Neural progenitor cell (in vitro differentiated cells): ENCODE data around the gene ASB3. TPM values are rescaled to one million over a fixed set of nuclear protein-coding genes. Genes with fewer than 3 reads are reported as not detected.
"Not testable (repeated sequence)": the region's sequence is repeated elsewhere in the genome, so short reads cannot be mapped to it uniquely, and the experiment has no call there.

Experiments
- DNase-seq: peaks from one replicate; pipeline ENCODE4 v3.0.0-alpha.2; 2016; ENCODE audit warnings: low spot score
- H2AFZ ChIP-seq: fragments of 200-600 bp; sonication (generic); replicated peaks from 2 replicates; pipeline ENCODE4 v1.6.1; 2016; ENCODE audit warnings: antibody characterized with exemption
- H3F3A ChIP-seq: fragments of 200-600 bp; sonication (generic); 2 replicates; pipeline ENCODE4 v1.6.1; 2016; ENCODE audit warnings: antibody characterized with exemption, low read depth
- H3K27ac ChIP-seq: fragments of 200-600 bp; sonication (generic); 2 replicates; pipeline ENCODE4 v1.5.1; 2016; ENCODE audit warnings: mild to moderate bottlenecking
- H3K27me3 ChIP-seq: fragments of 200-600 bp; sonication (generic); 2 replicates; pipeline ENCODE4 v1.6.1; 2016; ENCODE audit warnings: mild to moderate bottlenecking, moderate library complexity
- H3K36me3 ChIP-seq: fragments of 200-600 bp; sonication (generic); 2 replicates; pipeline ENCODE4 v1.5.1; 2016
- H3K4me1 ChIP-seq: fragments of 200-600 bp; sonication (generic); 2 replicates; pipeline ENCODE4 v1.6.1; 2016; ENCODE audit warnings: mixed run types
- H3K4me2 ChIP-seq: fragments of 200-600 bp; sonication (generic); 2 replicates; pipeline ENCODE4 v1.6.1; 2016
- H3K4me3 ChIP-seq: fragments of 200-600 bp; sonication (generic); 2 replicates; pipeline ENCODE4 v1.5.1; 2016
- H3K79me2 ChIP-seq: fragments of 200-600 bp; sonication (generic); 2 replicates; pipeline ENCODE4 v1.6.1; 2016; ENCODE audit warnings: low read depth
- H3K9ac ChIP-seq: fragments of 200-600 bp; sonication (generic); 2 replicates; pipeline ENCODE4 v1.6.1; 2016
- H3K9me3 ChIP-seq: fragments of 200-600 bp; sonication (generic); 2 replicates; pipeline ENCODE4 v1.5.1; 2016; ENCODE audit warnings: low read depth
- H4K20me1 ChIP-seq: fragments of 200-600 bp; sonication (generic); 2 replicates; pipeline ENCODE4 v1.6.1; 2016; ENCODE audit warnings: low read depth
- H3K27ac Mint-ChIP-seq: 3 replicates; pipeline ENCODE4 v1.8.0; 2021; ENCODE audit warnings: mixed read lengths
- H3K27me3 Mint-ChIP-seq: 2 replicates; pipeline ENCODE4 v1.8.0; 2022; ENCODE audit warnings: low read depth, mild to moderate bottlenecking, inconsistent platforms, moderate library complexity, mixed read lengths; ENCODE audit not compliant: insufficient read depth
- H3K36me3 Mint-ChIP-seq: 3 replicates; pipeline ENCODE4 v1.8.0; 2021; ENCODE audit warnings: mixed read lengths
- H3K4me1 Mint-ChIP-seq: 3 replicates; pipeline ENCODE4 v1.8.0; 2021; ENCODE audit warnings: mixed read lengths
- H3K4me3 Mint-ChIP-seq: 3 replicates; pipeline ENCODE4 v1.8.0; 2021; ENCODE audit warnings: mild to moderate bottlenecking, moderate library complexity, mixed read lengths
- H3K9me3 Mint-ChIP-seq: 3 replicates; pipeline ENCODE4 v1.8.0; 2020; ENCODE audit warnings: mixed read lengths
- CTCF ChIP-seq: fragments of 200-600 bp; sonication (generic); IDR thresholded peaks from 2 replicates; pipeline ENCODE4 v1.5.1; 2017; ENCODE audit warnings: antibody characterized with exemption, mild to moderate bottlenecking
- EZH2 ChIP-seq: fragments of 200-600 bp; sonication (generic); IDR thresholded peaks from 2 replicates; pipeline ENCODE4 v1.6.1; 2017; ENCODE audit warnings: antibody characterized with exemption, mild to moderate bottlenecking, moderate library complexity
- EZH2phosphoT487 ChIP-seq: fragments of 200-600 bp; sonication (generic); IDR thresholded peaks from 2 replicates; pipeline ENCODE4 v1.6.1; 2017; ENCODE audit warnings: antibody characterized with exemption
- total RNA-seq: library from RNA; depleted of rRNA; stranded (reverse); fragments of >200 nt; gene quantifications from 2 replicates; pipeline ENCODE4 v1.2.3, GENCODE V29; 2015; ENCODE audit warnings: low replicate concordance

Gene ASB3
- total RNA-seq, 1 donor from 2014 or later = 71.9 TPM

GRCh38 chr2:53765767-53766166 lies 21.0 kb downstream of the ASB3 start:
- no peaks in the 10 kb centered on the region for H3K9me3 ChIP-seq
- Mint-ChIP-seq H3K36me3 (peaks cover 22% of the 10 kb centered on the region), H3K4me1 (peaks cover 12% of the 10 kb centered on the region), H3K27me3 (no peaks in the 10 kb centered on the region), H3K9me3 (no peaks in the 10 kb centered on the region), H3K4me3 (no peak overlapping the region), H3K27ac (no peak overlapping the region)
- peaks cover 39% of the 10 kb centered on the region for H4K20me1 ChIP-seq
- peaks cover 10% of the 10 kb centered on the region for H3K4me1 ChIP-seq
- no peak overlapping the region for H3K4me2 ChIP-seq
- H3K36me3 ChIP-seq = no peaks in the 10 kb centered on the region
- TF ChIP-seq EZH2 (no peak), CTCF (no peak), EZH2phosphoT487 (no peak)
- no peaks in the 10 kb centered on the region for H3K27me3 ChIP-seq
- no peak overlapping the region for H3K9ac ChIP-seq
- H3K27ac ChIP-seq = no peak overlapping the region
- H3K4me3 ChIP-seq = no peak overlapping the region
- H2AFZ ChIP-seq = no peak overlapping the region
- H3K79me2 ChIP-seq = peaks cover 53% of the 10 kb centered on the region
- H3F3A ChIP-seq = peaks cover 18% of the 10 kb centered on the region
- DNase-seq = no peak

- not testable (repeated sequence) for H3K4me2 ChIP-seq, H3K36me3 ChIP-seq, H2AFZ ChIP-seq, H3K4me3 Mint-ChIP-seq, H3F3A ChIP-seq, H3K9me3 ChIP-seq, H3K27me3 Mint-ChIP-seq, DNase-seq, H3K27me3 ChIP-seq, H3K4me3 ChIP-seq, H4K20me1 ChIP-seq, H3K4me1 Mint-ChIP-seq, H3K27ac Mint-ChIP-seq, H3K9me3 Mint-ChIP-seq, H3K9ac ChIP-seq, H3K79me2 ChIP-seq, H3K4me1 ChIP-seq, H3K27ac ChIP-seq
- peaks cover 31% of the 10 kb centered on the region for H3K36me3 Mint-ChIP-seq
Observed at GRCh38 chr2:53757206-53757605, 29.5 kb downstream of the ASB3 start.

GRCh38 chr2:53756644-53757043 lies 30.1 kb downstream of the ASB3 start:
- no peaks in the 10 kb centered on the region for H3K27me3 ChIP-seq
- Mint-ChIP-seq H3K9me3 (no peaks in the 10 kb centered on the region), H3K4me3 (no peak overlapping the region), H3K4me1 (no peaks in the 10 kb centered on the region), H3K27ac (no peak overlapping the region), H3K27me3 (no peaks in the 10 kb centered on the region), H3K36me3 (peaks cover 27% of the 10 kb centered on the region)
- no peak for DNase-seq
- H3K4me1 ChIP-seq = peaks cover 7% of the 10 kb centered on the region
- H4K20me1 ChIP-seq = no peaks in the 10 kb centered on the region
- H2AFZ ChIP-seq = no peak overlapping the region
- H3K9ac ChIP-seq = no peak overlapping the region
- no peak overlapping the region for H3K27ac ChIP-seq
- no peaks in the 10 kb centered on the region for H3F3A ChIP-seq
- H3K9me3 ChIP-seq = no peaks in the 10 kb centered on the region
- no peak overlapping the region for H3K4me3 ChIP-seq
- H3K79me2 ChIP-seq = no peaks in the 10 kb centered on the region
- H3K36me3 ChIP-seq = no peaks in the 10 kb centered on the region
- TF ChIP-seq EZH2 (no peak), EZH2phosphoT487 (no peak), CTCF (no peak)
- H3K4me2 ChIP-seq = no peak overlapping the region

GRCh38 chr2:53755121-53755520 lies 31.6 kb downstream of the ASB3 start:
- H3K9me3 Mint-ChIP-seq = no peaks in the 10 kb centered on the region
- Histone ChIP-seq H3K4me1 (peaks cover 7% of the 10 kb centered on the region), H3F3A (no peaks in the 10 kb centered on the region), H2AFZ (no peak overlapping the region), H4K20me1 (no peaks in the 10 kb centered on the region), H3K9me3 (no peaks in the 10 kb centered on the region), H3K79me2 (no peaks in the 10 kb centered on the region), H3K4me3 (no peak overlapping the region), H3K9ac (no peak overlapping the region), H3K27me3 (no peaks in the 10 kb centered on the region), H3K36me3 (no peaks in the 10 kb centered on the region), H3K27ac (no peak overlapping the region), H3K4me2 (no peak overlapping the region)
- H3K27me3 Mint-ChIP-seq = no peaks in the 10 kb centered on the region
- no peak overlapping the region for H3K27ac Mint-ChIP-seq
- peaks cover 25% of the 10 kb centered on the region for H3K36me3 Mint-ChIP-seq
- H3K4me3 Mint-ChIP-seq = no peak overlapping the region
- no peak for DNase-seq
- no peaks in the 10 kb centered on the region for H3K4me1 Mint-ChIP-seq
- no peak for TF ChIP-seq CTCF
- no peak for TF ChIP-seq EZH2phosphoT487
- no peak for TF ChIP-seq EZH2
